SKM-1 (cell line): Measurements from ENCODE around the gene RAB4B.
"Not testable (repeated sequence)": the region's sequence is repeated elsewhere in the genome, so short reads cannot be mapped to it uniquely, and the experiment has no call there.

Experiments
- DNase-seq: peaks from one replicate; lab custom pipeline; 2025; ENCODE audit not compliant: unreplicated experiment; lab: John Stamatoyannopoulos, UW

RAB4B gene

GRCh38 chr19:40801426-40802299, 23.6 kb downstream of the RAB4B start:
- no peak for DNase-seq

GRCh38 chr19:40802300-40803169, 24.5 kb downstream of the RAB4B start:
- DNase-seq, result peak; percentile 14

DNA sequence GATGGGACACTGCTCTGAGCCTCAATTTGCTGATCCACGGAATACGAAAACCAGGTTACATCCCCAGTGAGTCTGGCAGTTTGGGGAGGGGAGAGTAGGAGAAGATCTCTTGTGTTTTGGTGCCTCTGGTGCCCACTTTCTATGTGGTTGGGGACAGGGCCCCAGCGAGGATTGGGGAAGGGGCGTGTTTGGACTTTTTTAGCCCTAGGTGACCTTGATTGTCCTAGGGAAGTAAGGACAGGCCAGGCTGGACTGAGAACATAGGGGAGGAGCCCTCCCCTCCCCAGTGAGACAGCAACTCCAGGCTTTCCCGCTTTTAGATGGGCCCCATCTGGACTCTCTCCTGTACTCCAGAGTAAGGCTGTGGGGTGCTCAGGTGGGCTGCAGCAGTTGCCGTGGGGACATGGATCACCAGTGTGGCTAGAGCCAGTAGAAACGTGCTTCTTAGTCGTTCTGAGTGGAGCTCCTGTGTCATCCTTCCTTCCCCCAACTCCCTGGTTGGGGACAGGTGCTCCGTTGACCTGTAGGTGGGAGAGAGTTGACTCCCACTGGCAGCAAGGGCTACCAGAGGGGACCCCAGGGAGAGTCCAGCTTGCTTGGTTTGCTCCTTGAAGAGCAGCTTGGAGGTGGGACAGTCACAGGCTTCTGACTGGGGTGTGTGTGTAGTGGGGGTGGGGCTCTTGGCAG, 25.3 kb downstream of the RAB4B start:
- no peak for DNase-seq

DNA sequence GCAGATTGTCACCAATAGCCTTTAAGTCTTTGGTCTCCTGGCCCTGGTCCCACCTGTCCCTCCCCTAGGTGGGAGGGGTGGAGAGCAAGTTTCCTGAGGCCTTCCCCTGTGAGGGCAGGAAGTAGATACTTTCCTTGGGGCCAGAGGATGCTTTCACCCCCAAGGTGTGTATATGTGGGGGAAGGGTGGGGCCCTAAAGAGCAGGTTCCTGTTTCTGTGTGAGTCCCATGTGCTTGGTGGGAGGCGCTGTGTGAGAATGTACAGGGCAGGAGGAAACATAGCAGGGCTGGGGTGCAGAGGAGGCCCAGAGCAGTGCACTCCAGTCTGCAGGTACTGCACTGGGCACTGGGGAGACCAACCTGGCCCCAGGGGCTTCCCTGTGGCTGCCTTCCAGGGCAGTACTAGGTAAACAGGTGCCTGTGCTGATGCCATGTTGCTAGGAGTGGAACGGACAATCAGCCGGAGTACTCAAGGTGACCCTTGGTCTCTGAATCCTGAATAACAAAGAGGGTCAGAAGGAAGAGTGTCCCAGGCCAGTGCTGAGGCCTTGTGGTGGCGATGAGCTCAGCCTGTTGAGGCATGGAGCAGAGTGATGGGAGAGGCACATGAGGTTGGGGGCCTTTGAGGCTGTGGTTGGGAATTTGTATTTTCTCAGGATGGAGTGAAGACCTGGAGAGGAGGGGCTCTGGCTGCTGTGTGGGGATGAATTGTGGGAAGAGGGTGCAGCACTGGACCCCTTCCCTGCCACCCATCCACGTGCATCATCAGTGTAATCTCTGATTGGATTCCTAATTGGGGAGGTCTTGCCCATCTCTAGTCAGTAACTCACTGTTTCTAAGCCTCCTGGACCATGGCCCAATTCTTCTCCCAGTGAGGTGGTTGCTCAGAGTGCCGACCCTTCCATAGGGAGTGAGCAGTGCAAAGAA, 26.1 kb downstream of the RAB4B start:
- peak; percentile 9 for DNase-seq

GRCh38 chr19:40804783-40805242, 26.8 kb downstream of the RAB4B start:
- DNase-seq, result no peak

- DNase-seq, result no peak
Observed at GRCh38 chr19:40805258-40805868, 27.3 kb downstream of the RAB4B start.

DNA sequence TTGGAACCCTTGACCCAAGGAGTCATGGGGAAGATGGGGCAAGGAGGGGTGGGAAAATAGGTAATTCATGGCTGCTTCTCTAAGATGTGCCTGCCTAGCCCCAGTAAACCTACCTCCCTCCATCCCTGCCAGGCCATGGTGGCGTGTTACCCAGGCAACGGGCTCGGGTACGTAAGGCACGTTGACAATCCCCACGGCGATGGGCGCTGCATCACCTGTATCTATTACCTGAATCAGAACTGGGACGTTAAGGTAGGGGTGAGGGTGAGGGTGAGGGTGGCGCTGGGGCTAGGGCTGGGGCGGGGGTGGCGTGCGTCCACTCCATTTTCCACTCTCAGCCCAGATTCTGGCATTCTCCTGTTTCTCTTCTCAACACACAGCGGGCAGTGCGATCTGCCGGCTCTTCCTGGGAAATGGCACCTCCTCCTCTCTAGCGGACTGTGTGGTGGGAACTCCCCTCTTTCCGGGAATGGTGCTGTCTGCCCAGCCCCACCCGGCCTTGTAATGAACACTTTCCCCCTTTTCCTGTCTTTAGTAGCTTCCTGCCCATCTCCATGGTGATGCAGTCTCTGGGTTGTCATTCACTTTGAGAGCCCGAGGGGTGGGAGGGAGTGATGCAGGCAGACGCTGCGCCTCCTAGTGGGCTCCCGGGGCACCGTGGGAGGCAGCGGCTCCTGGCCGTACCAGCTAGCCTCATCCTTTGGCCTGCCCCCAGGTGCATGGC, 28.5 kb downstream of the RAB4B start:
- DNase-seq, result peak; percentile 13

DNA sequence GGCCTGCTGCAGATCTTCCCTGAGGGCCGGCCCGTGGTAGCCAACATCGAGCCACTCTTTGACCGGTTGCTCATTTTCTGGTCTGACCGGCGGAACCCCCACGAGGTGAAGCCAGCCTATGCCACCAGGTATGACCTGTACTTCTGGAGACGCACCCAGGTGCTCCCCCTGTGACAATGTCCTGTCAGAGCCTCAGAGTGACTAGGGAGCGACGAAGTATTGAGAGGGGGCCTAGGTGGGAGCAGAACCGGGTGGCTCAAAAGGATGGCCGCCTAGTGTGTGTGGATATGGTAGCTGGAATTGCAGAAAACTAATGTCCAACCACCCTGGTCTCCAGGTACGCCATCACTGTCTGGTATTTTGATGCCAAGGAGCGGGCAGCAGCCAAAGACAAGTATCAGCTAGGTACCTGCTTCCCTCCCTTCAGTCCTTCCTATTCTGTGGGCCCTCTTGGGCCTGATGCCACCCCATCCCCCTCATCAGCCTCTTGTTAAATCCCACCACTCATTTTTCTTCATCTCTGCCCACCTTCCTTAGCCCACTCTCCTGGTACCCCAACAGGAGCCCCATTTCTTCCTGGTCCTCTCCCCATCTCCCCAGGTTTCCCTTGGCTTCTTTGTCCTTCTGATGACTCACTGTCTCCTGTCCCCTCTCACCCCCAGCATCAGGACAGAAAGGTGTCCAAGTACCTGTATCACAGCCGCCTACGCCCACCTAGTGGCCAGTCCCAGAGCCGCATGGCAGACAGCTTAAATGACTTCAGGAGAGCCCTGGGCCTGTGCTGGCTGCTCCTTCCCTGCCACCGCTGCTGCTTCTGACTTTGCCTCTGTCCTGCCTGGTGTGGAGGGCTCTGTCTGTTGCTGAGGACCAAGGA, 29.3 kb downstream of the RAB4B start:
- no peak for DNase-seq

GRCh38 chr19:40808021-40808325, 29.9 kb downstream of the RAB4B start:
- no peak for DNase-seq

DNA sequence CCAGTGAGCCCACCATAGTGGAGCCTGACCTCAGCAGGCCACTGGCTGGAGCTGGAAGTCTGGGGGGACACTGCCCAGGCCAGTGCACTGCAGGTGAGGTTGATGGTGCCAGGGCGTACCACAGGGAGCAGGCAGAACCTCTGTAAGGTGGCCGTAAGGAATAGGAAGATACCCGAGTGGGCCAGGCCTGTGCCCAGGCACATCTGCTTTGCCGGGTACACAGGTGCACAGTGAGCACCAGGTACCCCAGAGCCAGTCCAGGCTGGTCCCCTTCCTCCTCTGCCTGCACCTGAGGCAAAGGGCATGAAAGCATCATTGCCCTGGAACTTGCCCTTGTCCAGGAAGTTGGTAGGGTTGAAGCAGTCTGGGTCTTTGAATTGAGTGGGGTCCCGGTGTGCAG, 30.4 kb downstream of the RAB4B start:
- no peak for DNase-seq

GRCh38 chr19:40809358-40810086, 31.5 kb downstream of the RAB4B start:
- no peak for DNase-seq

DNA sequence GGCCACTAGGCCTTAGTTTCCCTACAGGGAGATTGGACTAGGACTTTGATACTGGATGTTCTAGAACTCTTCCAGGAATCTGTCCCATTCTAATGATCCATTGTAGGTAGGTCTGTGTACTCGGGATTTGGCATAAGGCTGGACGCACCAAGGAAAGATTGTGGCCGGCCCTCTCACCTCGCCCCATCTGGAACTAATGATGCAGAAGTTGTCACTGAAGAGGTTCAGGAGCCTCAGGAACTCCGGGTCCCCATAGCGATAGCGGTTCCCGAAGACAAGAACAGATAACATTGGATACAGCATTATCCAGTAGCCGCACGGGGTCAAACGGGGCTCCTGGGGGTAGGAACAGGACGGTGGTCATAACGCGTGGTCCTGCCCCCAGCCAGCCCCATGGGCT, 32.1 kb downstream of the RAB4B start:
- no peak for DNase-seq

DNA sequence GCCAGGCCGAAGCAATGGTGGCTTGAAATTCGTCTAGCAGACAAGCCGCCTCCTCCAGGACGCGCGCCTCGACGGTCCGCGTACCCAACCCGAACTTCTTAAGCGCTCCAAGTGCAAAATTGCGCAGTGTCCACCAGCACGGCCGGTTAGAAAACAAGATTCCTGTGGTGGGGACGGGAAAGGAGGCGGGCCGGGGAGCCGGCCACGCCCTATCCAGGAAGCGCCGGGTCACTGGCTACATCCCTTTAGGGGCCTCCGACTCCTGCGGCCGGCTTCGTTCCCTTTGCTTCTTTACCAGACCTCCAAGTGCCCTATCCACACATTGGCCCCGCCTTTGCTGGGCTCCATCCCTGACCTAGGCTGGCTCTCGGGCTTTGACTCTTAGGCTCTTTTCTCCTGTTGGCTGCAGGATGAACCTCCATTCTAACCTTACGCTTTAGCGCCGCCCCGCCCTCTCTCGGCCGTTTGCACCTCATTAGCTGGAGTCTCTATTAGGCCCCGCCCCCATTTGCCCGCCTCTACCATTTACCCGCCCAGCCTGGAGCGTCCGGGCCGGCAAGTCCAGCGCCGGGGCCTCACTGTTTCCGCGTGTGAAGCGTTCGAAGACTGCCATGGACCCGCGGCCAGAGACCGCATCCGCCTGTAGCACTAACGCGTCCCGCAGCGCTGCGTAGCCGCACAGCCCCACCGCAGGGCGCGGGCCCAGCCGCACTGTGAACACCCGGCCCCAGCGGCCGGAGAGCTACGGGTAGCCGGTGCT, 32.8 kb downstream of the RAB4B start:
- DNase-seq, result not testable (repeated sequence)

GRCh38 chr19:40811478-40812341, 33.7 kb downstream of the RAB4B start:
- no peak for DNase-seq

DNA sequence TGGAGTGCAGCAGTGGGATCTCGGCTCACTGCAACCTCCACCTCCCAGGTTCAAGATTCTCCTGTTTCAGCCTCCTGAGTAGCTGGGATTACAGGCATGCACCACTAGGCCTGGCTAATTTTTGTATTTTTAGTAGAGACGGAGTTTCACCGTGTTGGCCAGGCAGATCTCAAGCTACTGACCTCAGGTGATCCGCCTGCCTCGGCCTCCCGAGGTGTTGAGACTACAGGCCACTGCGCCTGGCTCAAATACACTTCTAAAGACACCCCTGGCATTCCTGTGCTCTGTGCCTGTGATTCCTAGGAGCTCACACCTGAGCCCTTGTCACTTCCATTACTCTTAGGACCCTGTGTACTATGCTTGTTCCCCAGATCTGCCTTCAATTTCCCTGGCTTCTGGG, 34.5 kb downstream of the RAB4B start:
- DNase-seq, result not testable (repeated sequence)

- DNase-seq, result no peak
Observed at GRCh38 chr19:40813182-40813581, 35.1 kb downstream of the RAB4B start.
